Mucosa of rectum (tissue), 2 donors: ENCODE data around the gene GNAS.

Experiments
- H3K27ac ChIP-seq, 2 donors: one replicate each; pipeline ENCODE4 v1.7.0; 2013; ENCODE audit warnings: inconsistent platforms in 2 of 2, low read depth in 2 of 2, low read length in 2 of 2
- H3K27me3 ChIP-seq, 2 donors: one replicate each; pipeline ENCODE4 v1.7.0; 2013; ENCODE audit warnings: low read length in 2 of 2; ENCODE audit not compliant: control insufficient read depth in 2 of 2, insufficient read depth in 2 of 2
- H3K36me3 ChIP-seq, 2 donors: one replicate each; pipeline ENCODE4 v1.7.0; 2013; ENCODE audit warnings: low read length in 2 of 2; ENCODE audit not compliant: control insufficient read depth in 2 of 2, insufficient read depth in 2 of 2
- H3K4me1 ChIP-seq, 2 donors: one replicate each; pipeline ENCODE4 v1.7.0; 2013; ENCODE audit warnings: low read length in 2 of 2, mild to moderate bottlenecking in 1 of 2; ENCODE audit not compliant: control insufficient read depth in 2 of 2, insufficient read depth in 2 of 2
- H3K4me3 ChIP-seq, 2 donors: one replicate each; pipeline ENCODE4 v1.7.0; 2013; ENCODE audit warnings: low read length in 2 of 2
- H3K9ac ChIP-seq, 2 donors: one replicate each; pipeline ENCODE4 v1.7.0; 2013; ENCODE audit warnings: low read length in 2 of 2, low read depth in 1 of 2, mild to moderate bottlenecking in 1 of 2
- H3K9me3 ChIP-seq, 2 donors: one replicate each; pipeline ENCODE4 v1.7.0; 2013; ENCODE audit warnings: low read length in 2 of 2; ENCODE audit not compliant: control insufficient read depth in 2 of 2
- donor health status: healthy.
- donor health status: Normal muscosa, but diverticular disease.

GNAS gene

GRCh38 chr20:58839991-58840747, 12.3 kb upstream of the GNAS start:
- Histone ChIP-seq H3K9me3 (no peaks in the 10 kb centered on the region), H3K27me3 (peaks cover 7 to 8% of the 10 kb centered on the region in 2 donors), H3K4me1 (no peaks in the 10 kb centered on the region), H3K4me3 (no peak overlapping the region), H3K27ac (no peak overlapping the region), H3K9ac (no peak overlapping the region), H3K36me3 (no peaks in the 10 kb centered on the region)

- no peak overlapping the region for H3K4me3 ChIP-seq
- H3K27me3 ChIP-seq: peaks cover 7 to 8% of the 10 kb centered on the region in 2 donors
These were observed 11.5 kb upstream of the GNAS start for GRCh38 chr20:58840816-58841538.

DNA sequence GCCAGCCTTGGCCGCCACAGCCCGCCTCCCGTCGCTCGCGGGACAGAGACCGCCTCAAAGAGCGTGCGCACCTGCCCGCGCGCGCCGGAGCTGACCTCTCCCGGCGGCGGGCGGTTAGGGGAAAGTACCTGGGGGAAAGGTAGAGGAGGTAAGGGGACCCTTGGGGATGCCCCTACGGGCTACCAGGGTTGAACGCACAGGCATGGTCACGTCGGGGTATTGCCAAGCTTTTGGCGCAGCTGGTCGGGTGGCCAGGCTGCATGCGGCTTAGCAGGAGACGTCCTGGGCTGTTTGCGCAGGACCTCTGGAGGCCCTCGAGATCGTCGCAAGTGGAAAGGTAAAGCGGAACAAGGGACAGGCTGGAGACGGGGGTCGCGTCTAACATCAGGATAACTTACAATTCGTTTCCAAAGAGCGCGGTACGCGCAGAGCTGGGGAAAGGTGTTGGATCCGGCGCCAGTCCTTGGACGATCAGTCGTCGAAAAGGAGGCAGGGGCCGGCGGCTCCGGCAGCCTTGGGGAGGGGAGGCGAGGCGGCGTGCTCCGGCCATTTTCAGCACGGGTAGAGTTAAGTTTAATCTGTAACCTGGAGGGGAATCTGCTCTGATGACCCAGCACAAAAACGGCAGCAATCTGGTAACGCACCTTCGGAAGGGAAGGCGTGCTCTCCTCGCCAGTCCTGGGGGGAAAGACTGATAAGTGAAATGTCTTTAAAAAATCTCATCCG, 10.8 kb upstream of the GNAS start:
- H3K27me3 ChIP-seq: peaks cover 7 to 8% of the 10 kb centered on the region in 2 donors
- no peaks in the 10 kb centered on the region for H3K36me3 ChIP-seq
- H3K27ac ChIP-seq: no peak overlapping the region
- H3K4me1 ChIP-seq: no peaks in the 10 kb centered on the region
- no peak overlapping the region for H3K9ac ChIP-seq
- H3K4me3 ChIP-seq: no peak overlapping the region
- H3K9me3 ChIP-seq: no peaks in the 10 kb centered on the region

More at GRCh38 chr20:58840816-58841538, 11.5 kb upstream of the GNAS start:
- no peaks in the 10 kb centered on the region for H3K9me3 ChIP-seq
- no peaks in the 10 kb centered on the region for H3K36me3 ChIP-seq
- H3K9ac ChIP-seq: no peak overlapping the region
- H3K4me1 ChIP-seq: no peaks in the 10 kb centered on the region
- no peak overlapping the region for H3K27ac ChIP-seq

GRCh38 chr20:58842276-58842675, 10.2 kb upstream of the GNAS start:
- no peak overlapping the region for H3K27ac ChIP-seq
- H3K4me1 ChIP-seq: no peaks in the 10 kb centered on the region
- H3K9me3 ChIP-seq: no peaks in the 10 kb centered on the region
- H3K9ac ChIP-seq: no peak overlapping the region
- no peak overlapping the region for H3K4me3 ChIP-seq
- H3K27me3 ChIP-seq: peaks cover 7 to 8% of the 10 kb centered on the region in 2 donors
- H3K36me3 ChIP-seq: no peaks in the 10 kb centered on the region

GRCh38 chr20:58843128-58843556, 9.4 kb upstream of the GNAS start:
- Histone ChIP-seq H3K27ac (no peak overlapping the region), H3K36me3 (no peaks in the 10 kb centered on the region), H3K9me3 (no peaks in the 10 kb centered on the region), H3K27me3 (peaks cover 7 to 8% of the 10 kb centered on the region in 2 donors), H3K4me3 (no peak overlapping the region), H3K9ac (no peak overlapping the region), H3K4me1 (no peaks in the 10 kb centered on the region)

GRCh38 chr20:58845706-58846105, 6.8 kb upstream of the GNAS start:
- no peaks in the 10 kb centered on the region for H3K4me1 ChIP-seq
- H3K36me3 ChIP-seq: no peaks in the 10 kb centered on the region
- H3K27ac ChIP-seq: no peak overlapping the region
- peaks cover 3% of the 10 kb centered on the region in 2 donors for H3K27me3 ChIP-seq
- no peak overlapping the region for H3K9ac ChIP-seq
- H3K9me3 ChIP-seq: no peaks in the 10 kb centered on the region
- H3K4me3 ChIP-seq: no peak overlapping the region

DNA sequence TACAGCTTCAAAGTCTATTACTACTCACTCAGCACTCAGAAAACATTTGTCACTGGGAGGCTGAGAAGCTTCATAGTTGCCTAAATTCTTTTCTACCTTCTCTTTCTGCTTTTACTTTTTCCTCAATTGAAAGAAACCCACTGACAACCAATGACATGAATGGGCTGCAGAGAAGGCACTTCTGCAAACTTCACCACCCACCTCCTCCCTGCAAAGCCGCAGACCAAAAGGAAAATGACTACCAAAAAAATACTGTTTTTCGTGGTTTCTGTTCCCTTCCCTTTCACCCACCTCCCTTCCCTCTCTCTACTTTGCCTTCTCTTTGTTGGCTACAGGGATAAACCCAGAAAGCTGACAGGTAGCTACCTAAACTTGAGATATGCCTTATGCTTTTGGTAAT, 5.1 kb upstream of the GNAS start:
- Histone ChIP-seq H3K4me3 (no peak overlapping the region), H3K27me3 (peaks cover 10 to 12% of the 10 kb centered on the region in 2 donors), H3K27ac (no peak overlapping the region)

GRCh38 chr20:58850693-58851174, 1.8 kb upstream of the GNAS start, which contains the start of gene GNAS-AS1:
TSS of gene GNAS-AS1 (minus strand) at chr20:58850902.
- Histone ChIP-seq H3K27me3 (peaks cover 12 to 24% of the 10 kb centered on the region in 2 donors), H3K9me3 (no peaks in the 10 kb centered on the region), H3K36me3 (no peaks in the 10 kb centered on the region), H3K4me1 (peaks cover 0 to 6% of the 10 kb centered on the region in 2 donors), H3K27ac (no peak within 1 kb of the TSS), H3K4me3 (peak within 1 kb of the TSS; percentile 29 to 52), H3K9ac (no peak within 1 kb of the TSS)

More for the DNA sequence above, 5.1 kb upstream of the GNAS start:
- Histone ChIP-seq H3K9me3 (no peaks in the 10 kb centered on the region), H3K36me3 (no peaks in the 10 kb centered on the region), H3K4me1 (peaks cover 0 to 6% of the 10 kb centered on the region in 2 donors), H3K9ac (no peak overlapping the region)

DNA sequence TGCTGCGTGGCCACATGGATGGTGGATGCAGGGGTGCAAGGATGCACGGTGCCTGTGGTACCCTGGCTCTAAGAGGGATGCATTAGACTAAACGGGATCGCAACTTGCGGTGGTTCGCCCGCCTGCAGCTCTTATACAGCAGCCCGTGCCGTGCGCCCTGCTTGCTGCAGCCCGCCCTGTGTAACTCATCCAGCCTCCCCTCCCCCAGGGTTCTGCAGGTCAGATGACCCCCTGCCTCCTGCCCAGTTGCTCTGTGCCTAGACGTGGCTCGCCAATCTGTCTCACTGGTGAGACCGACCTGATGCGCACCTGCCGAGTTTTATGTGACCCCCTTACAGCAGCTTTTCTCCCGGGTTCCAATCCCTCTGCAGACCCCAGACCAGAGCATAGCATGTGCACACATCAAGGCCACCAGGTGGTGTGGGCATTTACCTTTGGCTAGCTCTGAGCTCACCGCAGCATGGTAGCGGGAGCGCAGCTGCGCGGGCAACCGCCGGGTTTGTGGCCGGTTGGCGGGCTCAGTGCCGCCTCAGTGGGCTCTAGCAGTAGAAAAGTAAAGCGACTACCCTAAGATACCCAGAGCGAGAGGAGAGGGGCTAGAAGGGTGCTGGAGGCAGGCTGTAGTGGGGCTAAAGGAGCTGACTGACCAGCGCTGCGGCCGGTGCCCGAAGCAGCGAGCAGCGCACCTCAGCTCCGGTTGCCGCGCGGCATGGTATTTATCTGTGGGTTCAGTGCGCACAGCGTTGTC, 1.1 kb upstream of the GNAS start:
- Histone ChIP-seq H3K9ac (no peak overlapping the region), H3K4me1 (peaks cover 0 to 6% of the 10 kb centered on the region in 2 donors), H3K27me3 (peaks cover 12 to 25% of the 10 kb centered on the region in 2 donors)

More for the DNA sequence above, 1.1 kb upstream of the GNAS start:
- Histone ChIP-seq H3K36me3 (no peaks in the 10 kb centered on the region), H3K4me3 (peak overlapping the region; percentile 29 to 52), H3K27ac (no peak overlapping the region), H3K9me3 (no peaks in the 10 kb centered on the region)
